H1 (cell line): ENCODE data around the gene GOLGA7B. TPM values are rescaled to one million over a fixed set of nuclear protein-coding genes. Genes with fewer than 3 reads are reported as not detected.

Source experiments
- CTCF ChIA-PET: fragments of 300-600 bp; sonication (Branson Sonifier 250); formaldehyde crosslinking; loops from one replicate; lab custom pipeline; 2021; ENCODE audit not compliant: partially characterized antibody; lab: Charles Lee
- POLR2A ChIA-PET: fragments of 300-600 bp; sonication (Branson Sonifier 250); formaldehyde crosslinking; loops from one replicate; lab custom pipeline; 2021; ENCODE audit warnings: inconsistent platforms; ENCODE audit not compliant: partially characterized antibody; lab: Charles Lee
- DNase-seq, 2 experiments: peaks; one replicate each; pipeline versions ENCODE4 v3.0.0 to v3.0.0-alpha.2; 2010 to 2022; ENCODE audit warnings: low spot score in 2 of 2, low read depth in 1 of 2, mixed read lengths in 1 of 2
- FAIRE-seq: peaks from 2 replicates; lab custom pipeline; 2011; peaks lifted over from hg19 to GRCh38; lab: Jason Lieb, UNC
- H2AFZ ChIP-seq: 2 replicates; pipeline ENCODE4 v1.8.1; 2012; ENCODE audit warnings: low read length, inconsistent platforms
- H2AK5ac ChIP-seq: 2 replicates; pipeline ENCODE4 v1.6.1; 2013; ENCODE audit warnings: low read depth, low read length
- H2BK120ac ChIP-seq: replicated peaks from 2 replicates; pipeline ENCODE3; 2013; ENCODE audit warnings: low read depth, low read length, inconsistent platforms
- H2BK12ac ChIP-seq: 2 replicates; pipeline ENCODE4 v1.6.1; 2013; ENCODE audit warnings: low read depth, low read length
- H2BK15ac ChIP-seq: 2 replicates; pipeline ENCODE4 v1.6.1; 2013; ENCODE audit warnings: low read length
- H2BK20ac ChIP-seq: 2 replicates; pipeline ENCODE4 v1.6.1; 2013; ENCODE audit warnings: low read length
- H2BK5ac ChIP-seq: 2 replicates; pipeline ENCODE4 v1.6.1; 2013; ENCODE audit warnings: low read depth, low read length
- H3K14ac ChIP-seq: 2 replicates; pipeline ENCODE4 v1.6.1; 2013; ENCODE audit warnings: inconsistent platforms; ENCODE audit not compliant: insufficient read length
- H3K18ac ChIP-seq: 2 replicates; pipeline ENCODE4 v1.6.1; 2013; ENCODE audit warnings: low read length; ENCODE audit errors: extremely low read depth
- H3K23ac ChIP-seq: 2 replicates; pipeline ENCODE4 v1.6.1; 2013; ENCODE audit warnings: inconsistent platforms; ENCODE audit not compliant: insufficient read length
- H3K23me2 ChIP-seq: 2 replicates; pipeline ENCODE4 v1.6.1; 2013; ENCODE audit warnings: low read depth, low read length
- H3K27ac ChIP-seq: 2 replicates; pipeline ENCODE4 v1.6.1; 2011; ENCODE audit warnings: low read depth, low read length, inconsistent platforms
- H3K27me3 ChIP-seq, 4 experiments: replicated peaks in 1 of 4; 1 replicate in 1 of 4; 2 replicates in 3 of 4; pipeline versions ENCODE4 v1.6.1 to v1.8.1; 2011 to 2013; ENCODE audit warnings: low read length in 3 of 4, mild to moderate bottlenecking in 3 of 4, inconsistent platforms in 2 of 4, mixed read lengths in 2 of 4, moderate library complexity in 1 of 4; ENCODE audit not compliant: control insufficient read depth in 3 of 4, insufficient read depth in 3 of 4; ENCODE audit errors: extremely low read depth in 1 of 4
- H3K36me3 ChIP-seq, 4 experiments: 2 replicates each; pipeline versions ENCODE4 v1.6.1 to v1.8.1; 2011 to 2013; ENCODE audit warnings: mild to moderate bottlenecking in 4 of 4, low read length in 3 of 4, moderate library complexity in 2 of 4, control low read depth in 1 of 4, inconsistent platforms in 1 of 4; ENCODE audit not compliant: insufficient read depth in 4 of 4, control insufficient read depth in 2 of 4
- H3K4ac ChIP-seq: replicated peaks from 2 replicates; pipeline ENCODE3; 2013; ENCODE audit warnings: low read length, low read depth, mixed read lengths, inconsistent platforms; ENCODE audit not compliant: insufficient read length
- H3K4me1 ChIP-seq, 4 experiments: replicated peaks in 1 of 4; 1 replicate in 1 of 4; 2 replicates in 3 of 4; pipeline versions ENCODE4 v1.6.1 to v1.8.1; 2011 to 2013; ENCODE audit warnings: low read length in 3 of 4, inconsistent platforms in 2 of 4, mixed read lengths in 1 of 4; ENCODE audit not compliant: insufficient read depth in 4 of 4, control insufficient read depth in 3 of 4
- H3K4me2 ChIP-seq, 2 experiments: 2 replicates each; pipeline versions ENCODE4 v1.6.1 to v1.8.1; 2011 to 2013; ENCODE audit warnings: low read depth in 2 of 2, low read length in 2 of 2, control low read depth in 1 of 2, inconsistent platforms in 1 of 2, mild to moderate bottlenecking in 1 of 2; ENCODE audit not compliant: insufficient read depth in 1 of 2
- H3K4me3 ChIP-seq, 4 experiments: fragments of 200-600, 300-600 bp in 1 of 4; sonication (generic), shearing (Covaris generic), sonication (Bioruptor Twin) in 1 of 4; 2 replicates each; pipeline versions ENCODE4 v1.5.1 to v1.8.1; 2011 to 2016; ENCODE audit warnings: low read length in 4 of 4, low read depth in 3 of 4, control low read depth in 2 of 4, inconsistent platforms in 2 of 4, mild to moderate bottlenecking in 2 of 4, mixed read lengths in 1 of 4, moderate library complexity in 1 of 4; ENCODE audit not compliant: insufficient read depth in 2 of 4; ENCODE audit errors: extremely low read depth in 1 of 4
- H3K56ac ChIP-seq: replicated peaks from 2 replicates; pipeline ENCODE3; 2013; ENCODE audit warnings: low read depth, mild to moderate bottlenecking, mixed read lengths, low read length, inconsistent platforms; ENCODE audit not compliant: insufficient read length
- H3K79me1 ChIP-seq: 2 replicates; pipeline ENCODE4 v1.6.1; 2013; ENCODE audit warnings: low read depth, low read length, control low read depth
- H3K79me2 ChIP-seq, 2 experiments: 2 replicates each; pipeline versions ENCODE4 v1.6.1 to v1.8.1; 2012 to 2013; ENCODE audit warnings: low read length in 2 of 2, mild to moderate bottlenecking in 2 of 2, inconsistent platforms in 1 of 2; ENCODE audit not compliant: insufficient read depth in 2 of 2, control insufficient read depth in 1 of 2
- H3K9ac ChIP-seq, 4 experiments: replicated peaks in 1 of 4; 1 replicate in 1 of 4; 2 replicates in 3 of 4; pipeline versions ENCODE4 v1.6.1 to v1.8.1; 2011 to 2013; ENCODE audit warnings: low read depth in 3 of 4, low read length in 3 of 4, control low read depth in 2 of 4, mild to moderate bottlenecking in 2 of 4, moderate library complexity in 2 of 4, inconsistent platforms in 1 of 4; ENCODE audit errors: extremely low read depth in 1 of 4
- H3K9me3 ChIP-seq, 2 experiments: 2 replicates each; pipeline versions ENCODE4 v1.6.1 to v1.8.1; 2012 to 2013; ENCODE audit warnings: mild to moderate bottlenecking in 2 of 2, moderate library complexity in 2 of 2, control low read depth in 1 of 2, inconsistent platforms in 1 of 2, low read depth in 1 of 2, low read length in 1 of 2, mixed read lengths in 1 of 2; ENCODE audit not compliant: insufficient read depth in 2 of 2
- H4K20me1 ChIP-seq, 2 experiments: replicated peaks in 1 of 2; 2 replicates each; pipeline versions ENCODE3 to v1.8.1; 2011 to 2013; ENCODE audit warnings: inconsistent platforms in 2 of 2, low read length in 2 of 2, mild to moderate bottlenecking in 1 of 2; ENCODE audit not compliant: insufficient read depth in 2 of 2, control insufficient read depth in 1 of 2
- H4K5ac ChIP-seq: 2 replicates; pipeline ENCODE4 v1.6.1; 2013; ENCODE audit warnings: low read length, low read depth, mixed read lengths, inconsistent platforms; ENCODE audit not compliant: insufficient read length
- H4K8ac ChIP-seq: 2 replicates; pipeline ENCODE4 v1.8.0; 2013; ENCODE audit warnings: mild to moderate bottlenecking, moderate library complexity, low read length, inconsistent platforms; ENCODE audit not compliant: insufficient read depth; ENCODE audit errors: extremely low read depth
- H4K91ac ChIP-seq: replicated peaks from 2 replicates; pipeline ENCODE3; 2013; ENCODE audit warnings: low read length, mixed read lengths, inconsistent platforms; ENCODE audit not compliant: insufficient read length
- ATF2 ChIP-seq: IDR thresholded peaks from 2 replicates; pipeline ENCODE4 v1.6.1; 2012; ENCODE audit warnings: low read length, inconsistent platforms
- BRCA1 ChIP-seq: IDR thresholded peaks from 2 replicates; pipeline ENCODE4 v1.6.1; 2012; ENCODE audit warnings: low read depth, low read length, improper control_type of control experiment
- CBX5 ChIP-seq: fragments of 300-800, 300-1000 bp; sonication (generic); IDR thresholded peaks from 2 replicates; pipeline ENCODE4 v1.7.1; 2016; ENCODE audit warnings: antibody characterized with exemption, low read length, low read depth
- EZH2 ChIP-seq: fragments of 200-600 bp; sonication (generic); IDR thresholded peaks from 2 replicates; pipeline ENCODE4 v1.7.1; 2012; ENCODE audit warnings: low read depth, mild to moderate bottlenecking, moderate library complexity, low read length, inconsistent platforms; ENCODE audit not compliant: severe bottlenecking
- GABPA ChIP-seq: IDR thresholded peaks from 2 replicates; pipeline ENCODE4 v1.6.1; 2011; ENCODE audit warnings: mild to moderate bottlenecking, low read length, moderate library complexity, borderline replicate concordance; ENCODE audit not compliant: insufficient read depth
- MAFK ChIP-seq: IDR thresholded peaks from 2 replicates; pipeline ENCODE4 v1.6.1; 2012; ENCODE audit warnings: low read depth, mild to moderate bottlenecking, improper control_type of control experiment, low read length
- NANOG ChIP-seq: IDR thresholded peaks from 2 replicates; pipeline ENCODE4 v1.6.1; 2011; ENCODE audit warnings: low read length, low read depth, mild to moderate bottlenecking, inconsistent platforms; ENCODE audit not compliant: insufficient read depth, poor library complexity, severe bottlenecking
- RAD21 ChIP-seq, 2 experiments: IDR thresholded peaks in 1 of 2; conservative IDR thresholded peaks in 1 of 2; 2 replicates each; pipeline ENCODE4 v1.6.1; 2011; ENCODE audit warnings: low read depth in 2 of 2, low read length in 2 of 2, improper control_type of control experiment in 1 of 2, inconsistent platforms in 1 of 2, mild to moderate bottlenecking in 1 of 2, moderate library complexity in 1 of 2
- TCF12 ChIP-seq: IDR thresholded peaks from 2 replicates; pipeline ENCODE4 v1.6.1; 2011; ENCODE audit warnings: low read depth, mild to moderate bottlenecking, low read length
- WGBS, 2 experiments: shearing (Covaris generic) in 1 of 2; methylation state at CpG; one replicate each; pipeline versions ENCODE4 v1.1.6 to v1.1.7; 2013 to 2015; ENCODE audit warnings: low lambda C conversion rate in 2 of 2, mixed read lengths in 2 of 2, inconsistent platforms in 1 of 2, low coverage in 1 of 2, missing lambda C conversion rate in 1 of 2; ENCODE audit not compliant: insufficient replicate concordance in 2 of 2, insufficient coverage in 1 of 2, insufficient read length in 1 of 2; ENCODE audit errors: extremely low coverage in 1 of 2, missing lambda C conversion rate in 1 of 2; 5-methylcytosine and 5-hydroxymethylcytosine counted together
- polyA plus RNA-seq, 7 experiments: library from polyadenylated mRNA; depleted of rRNA in 3 of 7; stranded (reverse) in 5 of 7; unstranded in 2 of 7; fragments of >200 nt in 5 of 7; fragments of 200-250 nt in 2 of 7; gene quantifications; 1 replicate in 5 of 7; 2 replicates in 1 of 7; 4 replicates in 1 of 7; pipeline versions ENCODE4 v1.2.1 to v1.2.3, GENCODE V29; 2011 to 2013; ENCODE audit warnings: missing spikeins in 2 of 7, mixed read lengths in 2 of 7
- total RNA-seq: library from RNA; stranded (reverse); fragmentation: NEBNext Ultra II Directional; extraction: Animal tissue kit (Norgen Biotek cat#: 25700); gene quantifications from 2 replicates; pipeline ENCODE4 v1.2.1, GENCODE V29; 2021
- TF ChIP-seq, protein P1 (sequence below): IDR thresholded peaks from 2 replicates; pipeline ENCODE4 v1.6.1; 2012; ENCODE audit warnings: inconsistent platforms

The GOLGA7B gene
- total and polyA plus RNA-seq, 2 of the 8 experiments (the other 6 are each of a cell fraction or from before 2014, with no cell fraction given), result 0.04 to 0.14 TPM

- ChIA-PET POLR2A (interaction anchor here (0.6 kb wide), 1 partner anchor 13 kb away, joined by 3 read pairs; no protein-coding TSS in a partner anchor), CTCF (interaction anchor here (0.6 to 5.1 kb wide), 6 partner anchors 8 to 38 kb away, joined by 3 to 26 read pairs (median 8); no protein-coding TSS in a partner anchor)
- H3K9me3 ChIP-seq, result no peaks in the 10 kb centered on the region
- no peak overlapping the region for H3K4ac ChIP-seq
- H4K8ac ChIP-seq, result no peak overlapping the region
- H3K56ac ChIP-seq, result no peak overlapping the region
- no peaks in the 10 kb centered on the region for H3K79me2 ChIP-seq
- H4K5ac ChIP-seq, result no peak overlapping the region
- no peak overlapping the region for H3K23ac ChIP-seq
- H3K14ac ChIP-seq, result no peak overlapping the region
- H3K27me3 ChIP-seq, result no peaks in the 10 kb centered on the region
- no peak overlapping the region for H2BK15ac ChIP-seq
- no peak for DNase-seq
- no peak overlapping the region for H3K4me3 ChIP-seq
- H3K79me1 ChIP-seq, result no peaks in the 10 kb centered on the region; the same call in 1 of the 2 replicates
- no peaks in the 10 kb centered on the region for H4K20me1 ChIP-seq
- peaks cover 0 to 4% (median 0%) of the 10 kb centered on the region in 4 experiments; a peak in 2 of 7 replicates for H3K4me1 ChIP-seq
- H2BK5ac ChIP-seq, result no peak overlapping the region
- H3K23me2 ChIP-seq, result no peaks in the 10 kb centered on the region
- H2AK5ac ChIP-seq, result no peak overlapping the region
- H2BK20ac ChIP-seq, result no peak overlapping the region
- H2BK120ac ChIP-seq, result no peak overlapping the region
- no peak for FAIRE-seq
- no peak overlapping the region for H3K4me2 ChIP-seq
- no peak overlapping the region for H3K18ac ChIP-seq
- H2BK12ac ChIP-seq, result no peak overlapping the region
- no peak overlapping the region for H4K91ac ChIP-seq
- no peak overlapping the region for H3K9ac ChIP-seq
- no peak overlapping the region for H3K27ac ChIP-seq
- WGBS, 2 experiments, result 95% methylated on average over 3 of the region's 3 CpGs; no CpG with 5 or more reads in 1 of the 2 experiments
- H3K36me3 ChIP-seq, result no peaks in the 10 kb centered on the region
- H2AFZ ChIP-seq, result 0 out of 2 replicates have a peak overlapping the region, but pooled peaks have one; percentile 30
- TF ChIP-seq RAD21 (IDR thresholded peaks at IDR 0.05 in 1 of 2, conservative IDR thresholded peaks at IDR 0.05 in 1 of 2; ENCODE audit: low read depth in 2 of 2, low read length in 2 of 2), result no peak
- TF ChIP-seq ATF2, result no peak
- no peak for TF ChIP-seq GABPA
- no peak for TF ChIP-seq MAFK
- TF ChIP-seq EZH2, result no peak
- no peak for TF ChIP-seq NANOG
- TF ChIP-seq TCF12, result no peak
- TF ChIP-seq CBX5, result no peak
- no peak for TF ChIP-seq BRCA1
- TF ChIP-seq, protein P1, sequence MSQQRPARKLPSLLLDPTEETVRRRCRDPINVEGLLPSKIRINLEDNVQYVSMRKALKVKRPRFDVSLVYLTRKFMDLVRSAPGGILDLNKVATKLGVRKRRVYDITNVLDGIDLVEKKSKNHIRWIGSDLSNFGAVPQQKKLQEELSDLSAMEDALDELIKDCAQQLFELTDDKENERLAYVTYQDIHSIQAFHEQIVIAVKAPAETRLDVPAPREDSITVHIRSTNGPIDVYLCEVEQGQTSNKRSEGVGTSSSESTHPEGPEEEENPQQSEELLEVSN, result no peak
Observed at GRCh38 chr10:97830064-97830463, 19.6 kb upstream of the GOLGA7B start.
